Natural killer cell (primary cell): Measurements from ENCODE around the gene SLC6A3. TPM values are rescaled to one million over a fixed set of nuclear protein-coding genes. Genes with fewer than 3 reads are reported as not detected.

ENCODE experiments used
- ATAC-seq, 3 donors: fragments of 150-1000 bp in 2 of 3; fragments of 200-7000 bp in 1 of 3; cut with Tn5 transposase; 1 replicate in 1 of 3; 2 replicates in 2 of 3; pipeline ENCODE4 v1.10.0; 2021; ENCODE audit warnings: mild to moderate bottlenecking in 2 of 3, moderate library complexity in 2 of 3
- DNase-seq, 2 donors: peaks; one replicate each; pipeline versions ENCODE4 v3.0.0 to v3.0.0-alpha.2; 2013 to 2021; ENCODE audit warnings: mixed read lengths in 1 of 2
- H3K27ac ChIP-seq: one replicate; pipeline ENCODE4 v1.5.1; 2013; ENCODE audit warnings: mild to moderate bottlenecking, low read length
- H3K27me3 ChIP-seq: one replicate; pipeline ENCODE4 v1.6.1; 2013; ENCODE audit warnings: low read length; ENCODE audit not compliant: control insufficient read depth, insufficient read depth
- H3K36me3 ChIP-seq: one replicate; pipeline ENCODE4 v1.6.1; 2013; ENCODE audit warnings: low read length; ENCODE audit not compliant: control insufficient read depth, insufficient read depth
- H3K4me1 ChIP-seq: one replicate; pipeline ENCODE4 v1.6.1; 2013; ENCODE audit warnings: low read length; ENCODE audit not compliant: control insufficient read depth, insufficient read depth
- H3K4me3 ChIP-seq: one replicate; pipeline ENCODE4 v1.5.1; 2013; ENCODE audit warnings: low read length
- H3K9me3 ChIP-seq: one replicate; pipeline ENCODE4 v1.6.1; 2013; ENCODE audit warnings: low read length; ENCODE audit not compliant: control insufficient read depth, insufficient read depth
- H3K27ac Mint-ChIP-seq, 2 donors: one replicate each; pipeline ENCODE4 v1.8.0; 2022; ENCODE audit warnings: mild to moderate bottlenecking in 2 of 2, mixed read lengths in 2 of 2, moderate library complexity in 1 of 2
- H3K27me3 Mint-ChIP-seq, 2 donors: one replicate each; pipeline ENCODE4 v1.8.0; 2022; ENCODE audit warnings: low read depth in 2 of 2, mixed read lengths in 2 of 2
- H3K36me3 Mint-ChIP-seq: one replicate; pipeline ENCODE4 v1.8.0; 2022; ENCODE audit warnings: mixed read lengths
- H3K4me1 Mint-ChIP-seq, 2 donors: one replicate each; pipeline ENCODE4 v1.8.0; 2022; ENCODE audit warnings: mixed read lengths in 2 of 2
- H3K4me3 Mint-ChIP-seq: one replicate; pipeline ENCODE4 v1.8.0; 2022; ENCODE audit warnings: mild to moderate bottlenecking, moderate library complexity, mixed read lengths
- H3K9me3 Mint-ChIP-seq, 2 donors: one replicate each; pipeline ENCODE4 v1.8.0; 2022; ENCODE audit warnings: mixed read lengths in 2 of 2
- WGBS: methylation state at CpG from one replicate; pipeline ENCODE4 v1.1.7; 2013; ENCODE audit warnings: missing lambda C conversion rate; ENCODE audit not compliant: insufficient coverage; 5-methylcytosine and 5-hydroxymethylcytosine counted together
- intact Hi-C: fragments of 100-400 bp; cut with micrococcal nuclease; formaldehyde crosslinking; loops from one replicate; pipeline ENCODE4 v1.14.2; 2022
- total RNA-seq, 4 donors: library from RNA; stranded (reverse); fragments of 120-200 nt in 1 of 4; gene quantifications; one replicate each; pipeline versions ENCODE4 v1.2.3 to v1.2.4, GENCODE V29; 2013 to 2022
- TF ChIP-seq, protein P1 (sequence below): fragments of 200-600 bp; IDR thresholded peaks from one replicate; pipeline ENCODE4 v1.8.0; 2022; ENCODE audit warnings: antibody characterized with exemption

Gene SLC6A3
- total RNA-seq, 3 donors from 2014 or later (not counting 1 experiment from before 2014, with no cell fraction given), result not detected

DNA sequence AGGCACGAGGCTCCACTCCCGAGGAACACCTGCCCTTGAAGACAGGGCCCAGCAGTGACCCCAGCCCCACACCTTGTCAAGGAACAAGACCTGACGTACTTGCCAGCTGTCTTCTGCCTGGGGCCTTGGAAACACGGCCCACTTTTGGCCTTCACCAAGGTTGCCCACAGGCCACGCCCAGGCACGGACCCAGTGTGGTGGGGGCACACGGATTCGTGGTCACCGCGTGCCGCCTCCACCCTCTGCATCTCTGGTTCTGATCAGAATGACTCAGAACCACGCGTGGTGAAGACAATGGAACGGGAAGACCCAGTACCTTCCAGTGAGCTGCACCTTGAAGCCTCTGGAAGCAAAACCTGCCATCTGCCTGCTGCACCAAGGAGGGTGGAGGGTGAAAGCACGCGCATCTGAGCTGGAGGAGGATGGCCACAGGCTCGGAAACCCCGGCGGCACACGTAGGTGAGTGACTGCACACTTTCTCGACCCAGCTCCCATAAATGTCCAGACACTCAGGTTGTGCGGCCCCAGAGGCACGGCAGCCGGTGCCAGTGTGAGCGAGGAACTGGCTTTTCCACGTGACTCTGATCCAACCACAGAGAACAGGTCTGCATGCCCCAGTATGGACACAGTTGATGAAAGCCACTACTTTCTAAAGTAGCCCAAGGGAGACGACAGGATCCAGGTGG is 42.0 kb upstream of the SLC6A3 start:
- H3K9me3 ChIP-seq, result no peaks in the 10 kb centered on the region
- H3K27ac Mint-ChIP-seq, result peak overlapping the region; percentile 60 to 77
- H3K4me1 ChIP-seq, result peaks cover 65% of the 10 kb centered on the region
- peaks cover 33 to 38% of the 10 kb centered on the region in 2 donors for H3K4me1 Mint-ChIP-seq
- H3K36me3 Mint-ChIP-seq, result no peaks in the 10 kb centered on the region
- H3K27me3 Mint-ChIP-seq, result no peaks in the 10 kb centered on the region
- H3K27ac ChIP-seq, result no peak overlapping the region
- H3K4me3 Mint-ChIP-seq, result no peak overlapping the region
- H3K27me3 ChIP-seq, result no peaks in the 10 kb centered on the region
- 84% methylated on average over 27 of the region's 27 CpGs for WGBS
- DNase-seq (no peak), ATAC-seq (no peak)
- intact Hi-C loops, result no loop called here
- H3K9me3 Mint-ChIP-seq, result no peaks in the 10 kb centered on the region
- no peak overlapping the region for H3K4me3 ChIP-seq
- TF ChIP-seq, protein P1, sequence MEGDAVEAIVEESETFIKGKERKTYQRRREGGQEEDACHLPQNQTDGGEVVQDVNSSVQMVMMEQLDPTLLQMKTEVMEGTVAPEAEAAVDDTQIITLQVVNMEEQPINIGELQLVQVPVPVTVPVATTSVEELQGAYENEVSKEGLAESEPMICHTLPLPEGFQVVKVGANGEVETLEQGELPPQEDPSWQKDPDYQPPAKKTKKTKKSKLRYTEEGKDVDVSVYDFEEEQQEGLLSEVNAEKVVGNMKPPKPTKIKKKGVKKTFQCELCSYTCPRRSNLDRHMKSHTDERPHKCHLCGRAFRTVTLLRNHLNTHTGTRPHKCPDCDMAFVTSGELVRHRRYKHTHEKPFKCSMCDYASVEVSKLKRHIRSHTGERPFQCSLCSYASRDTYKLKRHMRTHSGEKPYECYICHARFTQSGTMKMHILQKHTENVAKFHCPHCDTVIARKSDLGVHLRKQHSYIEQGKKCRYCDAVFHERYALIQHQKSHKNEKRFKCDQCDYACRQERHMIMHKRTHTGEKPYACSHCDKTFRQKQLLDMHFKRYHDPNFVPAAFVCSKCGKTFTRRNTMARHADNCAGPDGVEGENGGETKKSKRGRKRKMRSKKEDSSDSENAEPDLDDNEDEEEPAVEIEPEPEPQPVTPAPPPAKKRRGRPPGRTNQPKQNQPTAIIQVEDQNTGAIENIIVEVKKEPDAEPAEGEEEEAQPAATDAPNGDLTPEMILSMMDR, result no peak
- peaks cover 82% of the 10 kb centered on the region for H3K36me3 ChIP-seq

GRCh38 chr5:1486271-1486670 is 41.0 kb upstream of the SLC6A3 start:
- no peaks in the 10 kb centered on the region for H3K27me3 ChIP-seq
- H3K4me3 ChIP-seq, result no peak overlapping the region
- no peaks in the 10 kb centered on the region for H3K36me3 Mint-ChIP-seq
- 95% methylated on average over 13 of the region's 13 CpGs for WGBS
- H3K27me3 Mint-ChIP-seq, result no peaks in the 10 kb centered on the region
- intact Hi-C loops, result no loop called here
- DNase-seq (no peak), ATAC-seq (no peak)
- no peak overlapping the region for H3K27ac Mint-ChIP-seq
- H3K4me1 ChIP-seq, result peaks cover 68% of the 10 kb centered on the region
- H3K9me3 ChIP-seq, result no peaks in the 10 kb centered on the region
- H3K36me3 ChIP-seq, result peaks cover 79% of the 10 kb centered on the region
- peaks cover 32 to 35% of the 10 kb centered on the region in 2 donors for H3K4me1 Mint-ChIP-seq
- no peaks in the 10 kb centered on the region for H3K9me3 Mint-ChIP-seq
- TF ChIP-seq, protein P1, result no peak
- H3K27ac ChIP-seq, result peak overlapping the region; percentile 63
- no peak overlapping the region for H3K4me3 Mint-ChIP-seq

GRCh38 chr5:1485579-1486118 is 40.4 kb upstream of the SLC6A3 start:
- H3K27me3 Mint-ChIP-seq, result no peaks in the 10 kb centered on the region
- H3K36me3 Mint-ChIP-seq, result no peaks in the 10 kb centered on the region
- no peak overlapping the region for H3K4me3 ChIP-seq
- intact Hi-C loops, result no loop called here
- peak overlapping the region; percentile 63 for H3K27ac ChIP-seq
- ATAC-seq (no peak), DNase-seq (no peak)
- peaks cover 32% of the 10 kb centered on the region in 2 donors for H3K4me1 Mint-ChIP-seq
- H3K9me3 Mint-ChIP-seq, result no peaks in the 10 kb centered on the region
- H3K27me3 ChIP-seq, result no peaks in the 10 kb centered on the region
- H3K36me3 ChIP-seq, result peaks cover 75% of the 10 kb centered on the region
- TF ChIP-seq, protein P1, result no peak
- no peaks in the 10 kb centered on the region for H3K9me3 ChIP-seq
- 92% methylated on average over 15 of the region's 15 CpGs for WGBS
- H3K4me1 ChIP-seq, result peaks cover 73% of the 10 kb centered on the region
- H3K27ac Mint-ChIP-seq, result peak overlapping the region; percentile 51 to 67
- H3K4me3 Mint-ChIP-seq, result no peak overlapping the region
